K562 (cell line): ENCODE results near the gene NCAPG2.

Source experiments
- CBX3 ChIP-seq, 2 experiments: IDR thresholded peaks; 1 replicate in 1 of 2; 2 replicates in 1 of 2; pipeline ENCODE4 v1.6.1; 2012; ENCODE audit warnings: inconsistent platforms in 2 of 2, low read length in 2 of 2, borderline replicate concordance in 1 of 2, control low read depth in 1 of 2
- CGGBP1 ChIP-seq: fragments of 250-450 bp; sonication (Bioruptor Pico); IDR thresholded peaks from 2 replicates; pipeline ENCODE4 v1.9.0; 2021; ENCODE audit warnings: mild to moderate bottlenecking
- GMEB1 ChIP-seq: fragments of 250-450 bp; sonication (Bioruptor Pico); IDR thresholded peaks from 2 replicates; pipeline ENCODE4 v1.4.0; 2020; ENCODE audit warnings: mild to moderate bottlenecking
- JUNB ChIP-seq: fragments of 450-650 bp; formaldehyde crosslinking; conservative IDR thresholded peaks from 2 replicates; pipeline ENCODE4 v1.4.0; 2020; ENCODE audit warnings: mild to moderate bottlenecking

- TF ChIP-seq CGGBP1: no peak
- no peak for TF ChIP-seq CBX3 (IDR thresholded peaks at IDR 0.05; ENCODE audit: borderline replicate concordance in 1 of 2, low read length in 2 of 2)
- TF ChIP-seq JUNB: no peak
- TF ChIP-seq GMEB1: no peak
These were observed 120.2 kb downstream of the NCAPG2 start for GRCh38 chr7:158584407-158584806.
